RPMI7951 (cell line): ENCODE results near the gene NPM1. TPM values are rescaled to one million over a fixed set of nuclear protein-coding genes. Genes with fewer than 3 reads are reported as not detected.
"Not testable (repeated sequence)": the region's sequence is repeated elsewhere in the genome, so short reads cannot be mapped to it uniquely, and the experiment has no call there.

Experiments
- DNase-seq: peaks from one replicate; pipeline ENCODE4 v3.0.0-alpha.2; 2012; ENCODE audit warnings: low read depth
- total RNA-seq: library from RNA; depleted of rRNA; stranded (reverse); fragments of >200 nt; shearing (Covaris generic); gene quantifications from 2 replicates; pipeline ENCODE4 v1.2.3, GENCODE V29; 2014

NPM1 gene
- total RNA-seq, 1 experiment from 2014 or later = 785 TPM

- DNase-seq = no peak
These were observed 24.5 kb downstream of the NPM1 start for GRCh38 chr5:171412186-171412585.

DNA sequence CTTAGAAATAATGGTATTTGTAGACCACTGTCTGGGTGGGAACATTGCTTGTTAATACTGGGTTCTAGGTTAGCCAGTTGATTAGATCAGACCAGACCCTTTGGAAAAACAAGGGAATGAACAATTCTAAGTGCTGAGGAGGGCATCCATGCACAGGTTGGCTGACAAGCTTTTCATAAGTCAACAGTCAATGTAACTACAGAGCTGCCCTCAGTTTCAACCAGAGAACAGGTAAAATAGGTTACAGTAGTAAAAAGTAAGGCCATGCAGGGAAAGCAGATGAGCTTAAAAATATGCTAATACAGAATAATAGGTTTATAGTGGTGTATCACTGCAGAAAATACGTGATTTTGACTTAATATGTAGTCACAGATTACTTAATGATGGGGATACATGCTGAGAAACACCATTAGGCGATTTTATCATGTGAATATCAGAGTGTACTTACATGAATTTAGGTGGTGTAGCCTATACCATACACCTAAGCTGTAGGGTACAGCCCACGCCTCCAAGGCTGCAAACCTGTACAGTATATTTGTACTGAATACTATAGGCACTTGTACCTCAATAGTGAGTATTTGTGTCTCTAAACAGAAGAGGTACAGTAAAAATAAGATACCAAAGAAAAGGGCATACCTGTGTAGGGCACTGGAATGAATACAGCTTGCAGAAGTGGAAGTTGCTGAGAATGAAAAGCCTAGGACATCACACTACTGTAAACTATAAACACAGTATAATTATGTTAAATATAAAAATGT is 25.7 kb downstream of the NPM1 start:
- no peak for DNase-seq

DNA sequence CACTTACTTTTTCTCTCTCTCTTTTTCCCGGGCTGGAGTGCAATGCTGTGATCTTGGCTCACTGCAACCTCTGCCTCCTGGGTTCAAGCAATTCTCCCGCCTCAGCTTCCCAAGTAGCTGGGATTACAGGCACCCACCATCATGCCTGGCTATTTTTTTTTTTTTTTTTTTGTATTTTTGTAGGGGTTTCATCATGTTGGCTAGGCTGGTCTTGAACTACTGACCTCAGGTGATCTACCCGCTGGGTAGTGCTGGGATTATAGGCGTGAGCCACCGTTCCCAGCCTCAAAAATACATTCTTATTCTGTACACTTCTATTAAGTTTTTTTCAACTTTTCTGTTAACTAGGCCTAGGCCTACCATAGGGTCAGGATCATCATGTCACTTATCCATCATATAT is 26.3 kb downstream of the NPM1 start:
- DNase-seq = not testable (repeated sequence)

GRCh38 chr5:171415115-171415730 is 27.6 kb downstream of the NPM1 start:
- no peak for DNase-seq

- no peak for DNase-seq
These were observed 28.8 kb downstream of the NPM1 start for GRCh38 chr5:171416160-171417049.

DNA sequence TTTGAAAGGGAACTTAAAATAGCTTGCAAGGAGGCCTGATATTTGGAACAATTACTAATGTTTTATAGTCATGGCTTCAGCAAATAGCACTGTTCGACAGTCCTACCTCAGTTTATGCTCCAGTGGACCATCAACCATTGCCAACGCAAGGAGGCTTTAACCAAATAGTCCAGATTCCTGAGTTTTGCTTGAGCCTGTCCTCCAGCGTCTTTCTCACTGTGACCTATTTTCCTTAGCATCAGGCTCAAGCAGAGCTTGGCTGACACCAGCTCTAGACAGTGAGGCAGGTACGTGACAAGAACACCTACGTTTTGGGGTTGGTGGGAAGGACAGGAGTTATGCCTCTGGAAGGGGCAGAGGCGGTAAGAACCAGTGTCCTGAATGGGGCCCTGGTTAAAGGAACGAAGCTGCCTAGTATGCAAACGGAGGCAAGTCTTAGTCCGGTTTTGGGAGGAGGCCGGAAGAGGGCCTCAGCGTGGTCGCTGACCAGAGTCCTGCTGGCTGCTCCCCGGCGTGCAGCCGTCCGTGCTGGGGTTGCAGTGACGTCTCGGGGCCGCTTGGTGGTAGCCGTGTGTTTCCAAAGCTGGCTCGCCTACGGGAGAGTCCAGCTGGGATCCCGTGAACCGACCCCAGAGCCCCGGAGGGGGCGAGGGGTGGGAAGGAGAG is 30.8 kb downstream of the NPM1 start:
- DNase-seq = peak; percentile 57

DNA sequence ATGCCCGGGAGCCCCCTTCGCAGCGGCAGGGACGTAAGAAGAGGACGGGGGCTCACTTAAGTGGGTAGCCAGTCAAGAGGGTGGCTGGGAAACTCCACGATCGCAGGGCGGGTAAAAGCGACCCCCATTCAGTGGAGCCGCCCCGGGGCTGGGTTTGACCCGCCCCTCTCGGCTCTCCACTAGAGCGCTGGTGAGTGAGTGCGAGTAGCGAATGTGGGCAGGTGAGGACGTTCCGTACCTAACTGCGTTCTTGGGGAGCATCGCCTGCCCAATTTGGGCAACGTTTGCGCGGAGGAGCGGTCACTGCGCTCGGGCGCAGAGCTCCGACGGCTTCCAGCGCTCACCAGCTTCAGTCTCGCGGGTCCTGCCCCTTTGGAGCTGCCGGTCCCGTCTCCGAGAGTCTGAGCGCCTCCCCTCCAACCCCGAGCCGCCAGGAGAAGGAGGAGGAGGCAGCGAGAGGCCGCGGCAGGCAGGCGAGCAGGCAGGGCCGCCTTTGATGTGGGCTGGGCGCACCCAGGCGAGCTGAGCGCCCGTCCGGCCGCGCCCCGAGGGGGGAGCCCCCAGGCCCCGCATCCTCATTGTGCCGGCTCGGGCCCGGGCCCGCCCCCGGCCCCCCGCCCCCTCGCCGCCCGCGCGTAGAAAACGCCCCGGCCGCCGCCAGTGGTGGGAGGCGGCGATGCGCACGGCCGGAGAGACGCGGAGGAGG is 31.5 kb downstream of the NPM1 start, which contains the start of gene FGF18:
TSS of gene FGF18 (plus strand) at position 666 of the 706 bp plus-strand sequence. CDS start 553 bp downstream, outside the sequence.
- DNase-seq = no peak

DNA sequence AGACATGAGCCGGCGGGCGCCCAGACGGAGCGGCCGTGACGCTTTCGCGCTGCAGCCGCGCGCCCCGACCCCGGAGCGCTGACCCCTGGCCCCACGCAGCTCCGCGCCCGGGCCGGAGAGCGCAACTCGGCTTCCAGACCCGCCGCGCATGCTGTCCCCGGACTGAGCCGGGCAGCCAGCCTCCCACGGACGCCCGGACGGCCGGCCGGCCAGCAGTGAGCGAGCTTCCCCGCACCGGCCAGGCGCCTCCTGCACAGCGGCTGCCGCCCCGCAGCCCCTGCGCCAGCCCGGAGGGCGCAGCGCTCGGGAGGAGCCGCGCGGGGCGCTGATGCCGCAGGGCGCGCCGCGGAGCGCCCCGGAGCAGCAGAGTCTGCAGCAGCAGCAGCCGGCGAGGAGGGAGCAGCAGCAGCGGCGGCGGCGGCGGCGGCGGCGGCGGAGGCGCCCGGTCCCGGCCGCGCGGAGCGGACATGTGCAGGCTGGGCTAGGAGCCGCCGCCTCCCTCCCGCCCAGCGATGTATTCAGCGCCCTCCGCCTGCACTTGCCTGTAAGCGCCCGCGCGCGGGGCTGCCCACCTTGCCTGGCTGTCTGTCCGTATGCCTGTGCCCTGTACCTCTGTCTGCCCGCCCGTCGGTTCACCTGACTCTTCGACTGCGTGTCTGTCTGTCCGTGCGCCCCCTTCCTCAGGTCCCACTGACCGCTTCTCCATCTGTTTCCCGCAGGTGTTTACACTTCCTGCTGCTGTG is 32.2 kb downstream of the NPM1 start:
- DNase-seq = no peak

DNA sequence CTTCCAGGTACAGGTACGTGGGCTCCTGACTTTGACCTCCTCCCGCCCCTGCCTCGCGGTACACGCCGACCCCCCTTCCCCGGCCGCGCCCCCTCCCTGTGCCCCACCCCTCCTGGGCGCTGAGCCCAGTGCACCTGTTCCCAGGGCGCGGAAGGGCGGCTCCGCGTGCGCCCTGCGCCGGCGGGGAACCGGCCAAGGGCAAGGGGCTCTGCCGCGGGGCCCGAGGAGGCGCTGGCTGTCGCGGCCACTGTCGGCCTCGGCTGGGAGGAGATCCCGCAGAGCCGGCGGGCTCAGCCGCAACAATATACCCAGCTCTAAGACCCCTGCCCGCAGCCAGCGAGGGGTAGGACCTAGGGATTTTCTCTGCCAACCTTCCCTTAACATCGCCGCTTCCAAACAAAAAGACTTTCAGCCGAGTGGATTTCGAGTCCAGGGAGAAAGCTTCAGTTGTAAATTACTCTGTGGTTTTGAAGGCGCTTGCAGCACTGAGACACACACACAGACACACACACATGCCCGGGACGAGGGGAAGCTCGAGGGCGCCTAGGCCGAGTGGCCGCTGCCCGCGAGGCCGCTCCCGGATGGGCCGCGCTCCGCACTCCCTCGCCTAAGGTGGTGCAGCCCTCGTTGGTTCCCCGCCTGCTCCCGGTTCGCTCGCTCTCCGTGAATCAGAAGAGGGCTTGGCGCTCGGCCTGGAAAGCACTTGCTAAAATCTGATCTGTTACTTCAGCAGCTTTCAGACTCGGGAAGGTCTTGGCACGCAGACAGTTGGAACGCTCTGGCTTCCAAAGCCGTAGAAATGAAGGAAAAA is 33.0 kb downstream of the NPM1 start:
- DNase-seq = no peak

DNA sequence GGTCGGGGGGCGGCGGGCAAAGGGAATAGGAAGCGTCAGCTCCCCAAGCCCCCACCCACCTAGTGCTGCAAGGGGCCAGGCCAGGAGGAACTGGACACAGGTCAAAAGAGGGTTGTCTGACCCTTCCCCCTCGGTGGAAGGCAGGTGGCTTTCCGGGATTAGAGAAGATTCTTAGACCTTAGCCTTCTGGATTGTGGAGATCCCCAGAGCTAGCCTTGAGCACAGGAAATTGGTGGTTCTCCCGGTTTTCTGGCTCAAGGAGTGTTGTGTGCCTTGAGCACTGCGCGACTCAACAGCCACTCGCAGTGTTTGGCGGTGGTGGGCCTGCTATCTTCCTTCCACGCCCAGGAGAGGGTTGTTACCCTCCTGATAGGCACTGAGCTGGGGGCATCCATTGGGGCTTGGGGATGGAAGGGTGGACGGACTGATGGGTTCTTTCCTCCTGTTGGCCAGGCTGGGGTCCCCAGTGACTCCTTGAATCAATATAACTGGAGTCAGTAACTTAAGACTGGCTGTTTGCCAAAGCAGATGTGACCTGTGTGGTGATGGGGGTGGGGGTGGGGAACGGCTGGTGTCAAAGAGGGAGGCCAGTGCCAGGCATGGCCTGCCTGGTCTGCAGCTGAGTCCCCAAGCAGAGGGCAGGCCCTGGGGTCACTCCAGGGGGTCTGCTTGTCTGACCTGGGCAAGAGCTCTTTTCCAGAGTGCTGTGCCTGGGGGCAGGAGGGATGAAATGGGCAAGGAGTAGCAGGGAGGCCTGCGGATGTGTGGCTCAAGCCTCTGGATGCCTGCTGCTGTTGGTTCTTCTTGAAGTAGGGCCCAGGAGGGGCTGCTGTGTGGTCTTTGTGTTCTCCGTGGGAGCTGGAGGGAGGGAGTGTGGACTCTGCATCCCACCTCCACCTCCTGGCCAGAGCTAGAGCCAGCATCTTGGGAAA is 33.9 kb downstream of the NPM1 start:
- DNase-seq = no peak

- DNase-seq = no peak
These were observed 34.8 kb downstream of the NPM1 start for GRCh38 chr5:171422495-171422894.

DNA sequence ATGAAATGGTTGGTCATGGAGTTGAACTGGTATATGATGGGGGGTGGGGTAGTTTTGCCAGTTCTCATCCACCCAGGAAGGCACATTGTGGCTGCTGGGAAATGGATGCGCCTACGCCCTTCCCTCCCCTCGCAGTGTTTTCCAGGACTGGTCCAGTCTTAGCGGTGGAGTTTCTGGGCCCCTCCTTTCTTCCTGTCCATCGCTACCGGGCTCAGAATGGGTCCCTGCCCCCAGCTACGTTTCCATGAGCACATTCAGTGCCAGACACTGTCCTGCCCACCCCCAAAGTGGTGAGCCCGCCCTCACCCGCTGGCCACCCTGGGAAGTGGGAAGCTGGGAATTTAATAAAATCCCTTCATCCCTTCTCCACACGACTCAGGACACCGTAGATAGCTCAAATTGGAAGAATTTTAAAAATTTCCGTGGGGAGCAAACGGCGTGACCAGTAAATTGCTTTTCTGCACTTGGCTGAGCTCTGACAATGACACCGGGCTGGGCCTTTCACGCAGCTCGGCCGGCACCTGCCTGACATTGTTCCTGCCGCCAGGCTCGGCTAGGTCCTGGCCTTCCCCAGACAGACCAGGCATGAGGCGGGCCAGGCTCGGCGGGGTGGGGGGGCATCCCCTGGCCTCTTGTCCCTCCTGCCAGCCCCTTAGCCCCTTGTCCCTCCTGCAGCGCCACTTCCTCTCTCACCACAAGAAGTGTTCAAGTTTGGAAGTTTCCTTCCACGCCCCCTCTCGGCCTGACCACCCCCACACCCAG is 35.4 kb downstream of the NPM1 start:
- no peak for DNase-seq

DNA sequence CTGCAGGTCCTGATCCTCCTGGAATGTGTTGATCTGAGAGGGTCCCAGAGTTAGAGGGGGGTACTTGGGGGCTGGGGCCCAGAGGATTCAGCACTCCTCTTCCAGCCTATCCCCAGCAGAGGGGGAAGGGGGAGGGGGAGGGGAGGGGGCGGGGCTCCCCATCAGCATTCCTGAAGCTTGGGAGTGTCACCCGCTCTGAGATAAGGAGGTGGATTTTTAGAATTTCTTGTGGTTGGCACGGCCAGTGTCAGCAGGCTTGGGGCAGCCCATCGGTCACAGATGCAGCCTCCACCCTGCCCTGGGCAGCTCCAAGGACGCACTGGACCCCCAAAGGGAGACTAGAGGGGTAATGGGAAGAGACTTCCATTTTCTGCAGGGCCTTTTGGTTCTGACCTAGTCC is 37.1 kb downstream of the NPM1 start:
- no peak for DNase-seq

GRCh38 chr5:171425596-171426244 is 38.1 kb downstream of the NPM1 start:
- DNase-seq = no peak

DNA sequence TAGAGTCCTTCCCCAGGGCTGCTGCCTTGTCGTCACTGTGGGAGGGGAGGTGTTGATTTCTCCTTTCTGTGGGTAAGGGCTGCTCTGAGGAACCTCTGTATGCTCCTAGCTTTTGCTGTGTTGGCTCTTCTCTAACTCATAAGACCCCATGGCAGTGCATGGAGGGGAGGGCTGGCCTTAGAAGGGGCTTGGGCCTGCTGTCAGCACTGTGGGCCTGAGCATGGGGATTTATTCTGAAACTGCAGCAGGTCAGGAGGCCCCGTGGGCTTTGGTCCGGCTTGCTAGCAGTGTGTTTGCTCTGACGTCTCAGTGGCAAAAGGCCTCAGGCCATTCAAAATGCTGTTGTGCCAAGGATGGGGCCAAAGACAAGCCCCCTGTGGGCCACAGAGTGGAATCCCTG is 38.6 kb downstream of the NPM1 start:
- no peak for DNase-seq

GRCh38 chr5:171426680-171427079 is 39.0 kb downstream of the NPM1 start:
- DNase-seq = no peak
